SK-N-SH treated with all-trans-retinoic acid at 6 μM for 48 hours (cell line): ENCODE results near the gene NCLN.

ENCODE experiments used
- ARNTL ChIP-seq: fragments of 450-650 bp; formaldehyde crosslinking; IDR thresholded peaks from 2 replicates; pipeline ENCODE4 v1.5.0; 2020; ENCODE audit warnings: low read depth, mild to moderate bottlenecking, moderate library complexity, borderline replicate concordance
- PATZ1 ChIP-seq: fragments of 250-450 bp; sonication (Bioruptor Pico); IDR thresholded peaks from 2 replicates; pipeline ENCODE4 v1.8.0; 2020; ENCODE audit warnings: mild to moderate bottlenecking, moderate library complexity, borderline replicate concordance
- PPARA ChIP-seq: fragments of 250-450 bp; sonication (Bioruptor Pico); IDR thresholded peaks from 2 replicates; pipeline ENCODE4 v1.5.0; 2020; ENCODE audit warnings: mild to moderate bottlenecking, borderline replicate concordance
- RARB ChIP-seq: fragments of 250-450 bp; sonication (Bioruptor Pico); IDR thresholded peaks from 2 replicates; pipeline ENCODE4 v1.8.0; 2021; ENCODE audit warnings: mild to moderate bottlenecking, moderate library complexity
- ZFP3 ChIP-seq: fragments of 250-450 bp; sonication (Bioruptor Pico); IDR thresholded peaks from 2 replicates; pipeline ENCODE4 v1.5.0; 2020; ENCODE audit warnings: mild to moderate bottlenecking, moderate library complexity

GRCh38 chr19:3157096-3157845, 28.5 kb upstream of the NCLN start:
- no peak for TF ChIP-seq ARNTL (CRISPR knock-in tag)
- TF ChIP-seq PATZ1, result no peak
- no peak for TF ChIP-seq ZFP3 (CRISPR knock-in tag)
- TF ChIP-seq RARB (CRISPR knock-in tag), result no peak
- no peak for TF ChIP-seq PPARA (CRISPR knock-in tag)
